H1 (cell line): ENCODE results near the gene KLK1. TPM values are rescaled to one million over a fixed set of nuclear protein-coding genes. Genes with fewer than 3 reads are reported as not detected.
A peak's percentile ranks its signal among the peaks of the same experiment; 100 is the strongest.

ENCODE experiments used
- KDM4A ChIP-seq: IDR thresholded peaks from one replicate; pipeline ENCODE4 v1.7.1; 2012; ENCODE audit warnings: low read depth, mild to moderate bottlenecking, moderate library complexity, low read length, inconsistent platforms; ENCODE audit not compliant: severe bottlenecking
- PHF8 ChIP-seq: fragments of 200-600 bp; sonication (generic); conservative IDR thresholded peaks from 2 replicates; pipeline ENCODE4 v1.7.1; 2012; ENCODE audit warnings: low read depth, mild to moderate bottlenecking, inconsistent platforms, low read length, moderate library complexity
- POLR2A ChIP-seq, 2 experiments: IDR thresholded peaks; 1 replicate in 1 of 2; 2 replicates in 1 of 2; pipeline ENCODE4 v1.6.1; 2011; ENCODE audit warnings: low read depth in 2 of 2, low read length in 2 of 2, mild to moderate bottlenecking in 2 of 2; ENCODE audit errors: control extremely low read depth in 1 of 2
- SIRT6 ChIP-seq: IDR thresholded peaks from one replicate; pipeline ENCODE4 v1.7.1; 2012; ENCODE audit warnings: low read length, inconsistent platforms
- YY1 ChIP-seq: IDR thresholded peaks from 2 replicates; pipeline ENCODE4 v1.6.1; 2011; ENCODE audit warnings: low read depth, mild to moderate bottlenecking, low read length
- polyA plus RNA-seq, 7 experiments: library from polyadenylated mRNA; depleted of rRNA in 3 of 7; stranded (reverse) in 5 of 7; unstranded in 2 of 7; fragments of >200 nt in 5 of 7; fragments of 200-250 nt in 2 of 7; gene quantifications; 1 replicate in 5 of 7; 2 replicates in 1 of 7; 4 replicates in 1 of 7; pipeline versions ENCODE4 v1.2.1 to v1.2.3, GENCODE V29; 2011 to 2013; ENCODE audit warnings: missing spikeins in 2 of 7, mixed read lengths in 2 of 7
- total RNA-seq: library from RNA; stranded (reverse); fragmentation: NEBNext Ultra II Directional; extraction: Animal tissue kit (Norgen Biotek cat#: 25700); gene quantifications from 2 replicates; pipeline ENCODE4 v1.2.1, GENCODE V29; 2021

Gene KLK1
- total and polyA plus RNA-seq, 2 of the 8 experiments (the other 6 are each of a cell fraction or from before 2014, with no cell fraction given) = 3.4 to 4.0 TPM

- TF ChIP-seq KDM4A (peak; percentile 88), PHF8 (peak; percentile 70), SIRT6 (no peak), YY1 (0 out of 2 replicates have a peak, but pooled peaks have one; percentile 23), POLR2A (IDR thresholded peaks at IDR 0.05; ENCODE audit: control extremely low read depth in 1 of 2, low read depth in 2 of 2, low read length in 2 of 2) (peak in 1 of 2 experiments; percentile 78; a peak in 2 of 3 replicates)
These were observed 5.4 kb downstream of the KLK1 start (continued) for GRCh38 chr19:50817941-50818858.
